DLD1 (cell line): ENCODE results near the gene GJB1.
"Not testable (repeated sequence)": the region's sequence is repeated elsewhere in the genome, so short reads cannot be mapped to it uniquely, and the experiment has no call there.

Experiments
- in situ Hi-C: cut with HindIII; loops from 2 replicates; pipeline ENCODE4 v1.10.0; 2017; ENCODE audit warnings: low sequenced_read_pairs

GJB1 gene

DNA sequence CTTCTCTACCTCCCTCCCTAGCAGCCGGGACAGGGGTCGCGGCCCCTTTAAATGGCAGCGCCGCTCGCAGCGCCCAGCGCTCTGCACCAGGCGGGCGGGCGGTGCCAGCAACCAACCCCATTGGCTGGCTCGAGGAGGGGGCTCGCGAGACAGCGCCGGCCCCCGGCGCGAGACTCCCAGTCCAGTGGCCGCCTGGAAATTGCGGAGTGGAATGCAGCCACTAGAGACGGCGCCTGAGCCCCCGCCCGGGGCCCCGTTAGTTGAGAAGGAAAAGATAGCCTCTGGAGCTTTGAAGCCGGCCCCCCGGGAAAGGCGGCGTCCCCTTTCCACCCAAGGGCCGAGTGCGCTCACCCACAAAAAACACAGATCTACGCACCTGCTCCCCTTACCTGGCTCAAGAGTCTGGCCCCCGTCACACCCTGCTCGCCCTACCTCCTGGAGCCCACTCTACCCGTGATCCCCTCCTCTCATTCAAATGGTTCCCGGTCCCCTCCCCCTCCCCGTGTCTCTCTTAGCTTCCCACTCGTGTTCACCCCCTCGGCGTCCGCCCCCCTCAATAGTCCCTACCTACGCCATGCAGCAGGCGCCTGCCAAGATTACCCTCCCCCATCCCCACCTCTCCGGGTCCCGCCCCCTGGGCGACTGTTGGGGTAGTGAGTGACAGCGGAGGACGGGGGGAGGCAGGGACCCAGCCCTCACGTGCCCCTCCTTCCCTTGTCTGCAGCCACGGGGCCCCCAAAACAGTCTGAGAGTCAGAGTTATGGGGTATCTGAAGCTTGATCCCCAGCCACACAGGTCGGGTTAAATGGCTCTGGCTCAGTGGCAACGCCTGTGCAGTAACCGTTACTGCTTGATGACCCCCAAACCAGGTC is 31.3 kb downstream of the GJB1 start, which contains the start of gene ZMYM3:
TSS of gene ZMYM3 (minus strand) at position 49 of the 872 bp plus-strand sequence. CDS start 885 bp downstream, outside the sequence.
- in situ Hi-C loops = no loop called here

DNA sequence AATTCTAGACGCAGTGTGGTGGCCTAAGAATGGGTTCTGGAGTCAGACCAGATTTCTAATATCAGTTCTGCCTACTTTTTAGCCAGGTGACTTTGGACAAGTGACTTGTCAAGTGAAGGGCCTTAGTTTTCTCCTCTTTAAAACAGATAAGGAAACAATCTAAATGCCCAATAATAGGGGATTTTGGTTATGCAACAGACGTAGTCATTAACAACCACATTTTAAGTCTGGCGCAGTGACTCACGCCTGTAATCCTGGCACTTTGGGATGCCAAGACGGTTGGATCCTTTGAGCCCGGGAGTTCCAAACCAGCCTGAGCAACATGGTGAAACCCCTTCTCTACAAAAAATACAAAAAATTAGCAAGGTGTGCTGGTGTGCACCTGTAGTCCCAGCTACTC is 33.0 kb downstream of the GJB1 start:
- in situ Hi-C loops = no loop called here

DNA sequence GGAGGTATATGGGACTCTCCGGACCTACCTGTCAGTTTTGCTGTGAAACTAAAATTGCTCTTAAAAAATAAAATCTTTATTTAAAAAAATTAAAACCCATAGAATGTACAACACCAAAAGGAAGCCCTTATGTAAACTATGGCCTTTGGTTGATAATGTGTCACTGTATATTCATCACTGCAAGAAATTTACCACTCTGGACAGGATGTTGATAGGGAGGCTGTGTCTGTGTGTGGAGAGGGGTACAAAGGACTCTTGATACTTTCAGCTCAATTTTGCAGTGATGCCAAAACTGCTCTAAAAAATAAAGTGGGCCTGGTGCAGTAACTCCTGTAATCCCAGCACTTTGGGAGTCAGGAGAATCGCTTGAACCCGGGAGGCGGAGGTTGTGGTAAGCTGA is 33.8 kb downstream of the GJB1 start:
- in situ Hi-C loops = no loop called here

DNA sequence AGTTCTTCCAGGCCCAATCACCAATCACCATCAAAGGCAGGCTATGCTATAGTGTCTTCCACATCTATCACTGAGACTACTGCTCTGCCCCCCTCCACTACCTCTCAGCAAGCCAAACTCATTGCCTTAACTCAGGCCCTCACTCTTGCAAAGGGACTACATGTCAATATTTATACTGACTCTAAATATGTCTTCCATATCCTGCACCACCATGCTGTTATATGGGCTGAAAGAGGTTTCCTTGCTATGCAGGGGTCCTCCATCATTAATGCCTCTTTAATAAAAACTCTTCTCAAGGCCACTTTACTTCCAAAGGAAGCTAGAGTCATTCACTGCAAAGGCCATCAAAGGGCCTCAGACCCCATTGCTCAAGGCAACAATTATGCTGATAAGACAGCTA is 45.6 kb downstream of the GJB1 start:
- in situ Hi-C loops = not testable (repeated sequence)

DNA sequence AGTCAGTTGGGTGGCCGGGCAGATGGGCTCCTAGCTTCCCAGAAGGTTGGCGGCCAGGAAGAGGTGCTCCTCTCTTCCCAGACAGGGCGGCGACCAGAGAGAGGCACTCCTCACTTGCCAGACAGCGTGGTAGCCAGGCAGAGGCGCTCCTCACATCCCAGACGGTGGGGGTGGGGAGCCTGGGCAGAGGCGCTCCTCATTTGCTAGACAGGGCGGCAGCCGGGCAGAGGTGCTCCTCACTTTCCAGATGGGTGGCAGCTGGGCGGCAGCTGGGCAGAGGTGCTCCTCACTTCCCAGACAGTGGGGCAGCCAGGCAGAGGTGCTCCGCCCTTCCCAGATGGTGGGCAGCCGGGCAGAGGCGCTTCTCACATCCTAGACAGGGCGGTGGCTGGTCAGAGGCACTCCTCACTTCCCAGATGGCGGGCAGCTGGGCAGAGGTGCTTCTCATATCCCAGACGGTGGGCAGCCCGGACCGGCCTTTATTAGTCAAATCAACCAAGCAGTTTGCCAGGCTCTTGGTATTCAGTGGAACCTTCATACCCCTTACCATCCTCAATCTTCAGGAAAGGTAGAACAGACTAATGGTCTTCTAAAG is 46.9 kb downstream of the GJB1 start:
- in situ Hi-C loops = no loop called here

DNA sequence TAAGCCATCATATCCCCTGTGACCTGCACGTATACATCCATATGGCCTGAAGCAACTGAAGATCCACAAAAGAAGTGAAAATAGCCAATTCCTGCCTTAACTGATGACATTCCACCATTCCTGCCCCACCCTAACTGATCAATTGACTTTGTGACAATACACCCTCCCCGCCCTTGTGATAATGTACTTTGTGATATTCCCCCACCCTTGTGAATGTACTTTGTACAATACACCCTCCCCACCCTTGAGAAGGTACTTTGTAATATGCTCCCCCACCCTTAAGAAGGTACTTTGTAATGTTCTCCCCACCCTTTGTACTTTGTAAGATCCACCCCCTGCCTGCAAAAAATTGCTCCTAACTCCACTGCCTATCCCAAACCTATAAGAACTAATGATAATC is 49.3 kb downstream of the GJB1 start:
- in situ Hi-C loops = not testable (repeated sequence)
